Stimulated activated CD4-positive, alpha-beta T cell treated with anti-CD3 and anti-CD28 coated beads, TNF-alpha, amount 100 ng/mL, for 1 hour (primary cell): ENCODE results near the gene APP.

Source experiments
- DNase-seq, 3 donors: peaks; one replicate each; pipeline ENCODE4 v3.0.0-alpha.2; 2020; ENCODE audit warnings: low read depth in 3 of 3, low spot score in 1 of 3

Gene APP

GRCh38 chr21:25837533-25838265 lies 332.9 kb downstream of the APP start:
- DNase-seq, result no peak

GRCh38 chr21:25836396-25836795 lies 334.2 kb downstream of the APP start:
- DNase-seq, result no peak

GRCh38 chr21:25834381-25834780 lies 336.2 kb downstream of the APP start:
- DNase-seq, result no peak

- DNase-seq, result no peak
Observed at GRCh38 chr21:25831300-25831960, 339.1 kb downstream of the APP start.
